Mucosa of stomach (tissue), 1 donor: ENCODE data around the gene XYLT1.

Experiments used
- H3K27me3 ChIP-seq: one replicate; pipeline ENCODE4 v1.7.0; 2013; ENCODE audit warnings: mild to moderate bottlenecking, low read length; ENCODE audit not compliant: control insufficient read depth, insufficient read depth
- H3K36me3 ChIP-seq: one replicate; pipeline ENCODE4 v1.7.0; 2013; ENCODE audit warnings: low read length; ENCODE audit not compliant: control insufficient read depth, insufficient read depth
- H3K4me1 ChIP-seq: one replicate; pipeline ENCODE4 v1.7.0; 2013; ENCODE audit warnings: mild to moderate bottlenecking, low read length; ENCODE audit not compliant: control insufficient read depth, insufficient read depth
- H3K4me3 ChIP-seq: one replicate; pipeline ENCODE4 v1.7.0; 2013; ENCODE audit warnings: low read length
- H3K9ac ChIP-seq: one replicate; pipeline ENCODE4 v1.7.0; 2013; ENCODE audit warnings: mild to moderate bottlenecking, low read length, moderate library complexity
- H3K9me3 ChIP-seq: one replicate; pipeline ENCODE4 v1.7.0; 2013; ENCODE audit warnings: mild to moderate bottlenecking, low read length, moderate library complexity; ENCODE audit not compliant: control insufficient read depth
- donor health status: Pancreatic carcinoma.

Gene XYLT1

DNA sequence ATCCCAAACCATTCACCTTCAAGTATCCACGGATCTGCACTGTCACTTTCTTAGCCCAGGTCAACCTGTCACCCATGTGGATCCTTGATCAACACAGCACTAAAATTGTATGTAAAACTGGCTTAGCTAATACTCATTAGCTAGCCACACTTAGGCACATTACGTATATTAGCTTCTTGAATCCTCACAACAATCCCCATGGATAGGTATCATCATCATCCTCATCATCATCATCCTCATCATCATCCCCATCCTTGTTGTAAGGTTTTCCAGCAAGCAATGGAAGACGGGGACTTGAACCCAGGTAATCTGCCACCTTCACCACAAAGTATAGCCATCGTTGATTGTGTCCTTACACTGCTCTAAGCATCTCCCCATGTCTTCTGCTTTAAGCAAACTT lies 184.3 kb downstream of the XYLT1 start:
- H3K9me3 ChIP-seq, result no peaks in the 10 kb centered on the region
- H3K27me3 ChIP-seq, result no peaks in the 10 kb centered on the region
- no peak overlapping the region for H3K9ac ChIP-seq
- H3K4me3 ChIP-seq, result no peak overlapping the region
- H3K4me1 ChIP-seq, result no peaks in the 10 kb centered on the region
- H3K36me3 ChIP-seq, result no peaks in the 10 kb centered on the region

GRCh38 chr16:17283016-17283415 lies 187.7 kb downstream of the XYLT1 start:
- no peaks in the 10 kb centered on the region for H3K36me3 ChIP-seq
- no peaks in the 10 kb centered on the region for H3K27me3 ChIP-seq
- H3K4me1 ChIP-seq, result peaks cover 11% of the 10 kb centered on the region
- no peak overlapping the region for H3K4me3 ChIP-seq
- H3K9me3 ChIP-seq, result no peaks in the 10 kb centered on the region
- no peak overlapping the region for H3K9ac ChIP-seq

GRCh38 chr16:17282247-17282646 lies 188.5 kb downstream of the XYLT1 start:
- H3K36me3 ChIP-seq, result no peaks in the 10 kb centered on the region
- H3K4me1 ChIP-seq, result peaks cover 19% of the 10 kb centered on the region
- no peaks in the 10 kb centered on the region for H3K9me3 ChIP-seq
- no peak overlapping the region for H3K9ac ChIP-seq
- H3K27me3 ChIP-seq, result no peaks in the 10 kb centered on the region
- no peak overlapping the region for H3K4me3 ChIP-seq

- Histone ChIP-seq H3K9ac (no peak overlapping the region), H3K9me3 (no peaks in the 10 kb centered on the region), H3K4me1 (peaks cover 27% of the 10 kb centered on the region), H3K36me3 (no peaks in the 10 kb centered on the region), H3K4me3 (no peak overlapping the region), H3K27me3 (no peaks in the 10 kb centered on the region)
Observed at GRCh38 chr16:17281052-17281451, 189.7 kb downstream of the XYLT1 start.

- H3K27me3 ChIP-seq, result no peaks in the 10 kb centered on the region
- no peaks in the 10 kb centered on the region for H3K9me3 ChIP-seq
- H3K4me3 ChIP-seq, result no peak overlapping the region
- H3K36me3 ChIP-seq, result no peaks in the 10 kb centered on the region
- no peak overlapping the region for H3K9ac ChIP-seq
- H3K4me1 ChIP-seq, result peaks cover 45% of the 10 kb centered on the region
Observed at GRCh38 chr16:17278988-17279387, 191.8 kb downstream of the XYLT1 start.

- no peak overlapping the region for H3K4me3 ChIP-seq
- H3K9me3 ChIP-seq, result no peaks in the 10 kb centered on the region
- H3K27me3 ChIP-seq, result no peaks in the 10 kb centered on the region
- no peaks in the 10 kb centered on the region for H3K36me3 ChIP-seq
- H3K4me1 ChIP-seq, result peaks cover 54% of the 10 kb centered on the region
- peak overlapping the region; percentile 44 for H3K9ac ChIP-seq
Observed at GRCh38 chr16:17277981-17278381, 192.8 kb downstream of the XYLT1 start.

GRCh38 chr16:17276610-17277009 lies 194.2 kb downstream of the XYLT1 start:
- Histone ChIP-seq H3K9ac (no peak overlapping the region), H3K4me1 (peaks cover 67% of the 10 kb centered on the region), H3K36me3 (no peaks in the 10 kb centered on the region), H3K9me3 (no peaks in the 10 kb centered on the region), H3K27me3 (no peaks in the 10 kb centered on the region), H3K4me3 (no peak overlapping the region)

DNA sequence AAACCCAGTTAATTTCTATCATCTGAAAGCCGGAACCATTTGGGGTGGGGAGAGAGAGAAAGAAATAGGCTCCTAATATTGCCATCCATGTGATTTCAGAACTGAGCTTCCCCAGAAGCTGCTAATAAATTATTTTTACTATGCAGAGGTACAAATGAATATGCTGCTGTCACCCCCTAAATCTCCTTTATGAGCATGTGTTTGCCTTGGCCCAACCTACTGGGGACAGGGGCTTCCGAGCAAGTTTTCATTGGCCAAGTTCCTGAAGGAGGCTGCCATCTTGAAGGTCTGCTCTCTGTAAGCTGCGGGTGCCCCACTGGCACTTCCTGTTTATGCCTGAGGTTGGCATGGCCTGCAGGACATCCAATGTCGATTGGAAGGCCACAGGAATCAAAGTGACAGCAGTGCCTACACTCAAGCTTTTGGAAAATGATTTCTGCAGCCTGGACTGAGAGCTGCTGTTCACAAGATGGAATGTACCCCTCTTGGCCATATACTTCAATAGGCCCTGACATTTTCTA lies 194.7 kb downstream of the XYLT1 start:
- H3K27me3 ChIP-seq, result no peaks in the 10 kb centered on the region
- peak overlapping the region; percentile 45 for H3K9ac ChIP-seq
- H3K9me3 ChIP-seq, result no peaks in the 10 kb centered on the region
- H3K4me1 ChIP-seq, result peaks cover 73% of the 10 kb centered on the region
- no peak overlapping the region for H3K4me3 ChIP-seq
- H3K36me3 ChIP-seq, result no peaks in the 10 kb centered on the region

DNA sequence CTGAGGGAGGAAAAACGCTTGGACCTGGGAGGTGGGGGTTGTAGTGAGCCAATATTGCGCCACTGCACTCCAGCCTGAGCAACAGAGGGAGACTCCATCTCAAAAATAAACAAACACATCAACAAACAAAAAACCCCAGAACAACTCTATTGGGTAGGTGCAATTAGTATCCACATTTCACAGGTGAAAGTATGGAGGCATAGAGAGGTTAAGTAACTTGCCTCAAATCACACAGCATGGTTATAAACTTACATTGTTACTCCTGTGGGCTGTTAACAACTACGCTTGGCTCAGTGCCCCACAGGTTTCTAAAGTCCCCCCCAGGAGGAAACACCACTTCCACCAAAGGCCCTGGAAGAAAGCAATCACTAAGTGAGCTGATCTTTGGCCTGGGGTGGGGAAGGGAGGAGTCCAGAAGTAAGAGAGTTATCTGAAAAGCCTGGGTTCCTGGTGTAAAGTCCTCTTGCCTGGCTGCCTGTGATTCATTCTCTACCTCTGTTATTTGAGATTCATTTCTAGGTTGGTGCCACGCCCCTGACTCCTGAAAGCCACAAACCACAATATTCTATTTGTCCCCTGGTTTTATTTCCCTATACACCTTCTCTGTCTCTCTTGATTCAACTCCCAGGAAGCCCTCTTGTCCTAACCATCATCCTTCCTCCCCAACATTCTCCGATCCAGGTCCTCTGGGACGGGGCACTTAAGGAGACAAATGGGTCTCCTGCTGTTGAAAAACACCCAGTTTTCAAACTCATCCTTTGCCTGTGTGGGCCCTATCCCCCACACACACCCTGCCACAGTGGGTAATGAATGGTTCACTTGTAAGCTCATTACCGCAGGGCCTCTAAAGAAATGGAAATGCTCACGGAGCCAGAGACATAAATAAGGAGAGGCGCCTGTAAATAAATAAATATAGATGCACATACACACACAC lies 195.4 kb downstream of the XYLT1 start:
- Histone ChIP-seq H3K4me1 (peaks cover 78% of the 10 kb centered on the region), H3K4me3 (no peak overlapping the region), H3K9ac (peak overlapping the region; percentile 45), H3K9me3 (no peaks in the 10 kb centered on the region), H3K36me3 (no peaks in the 10 kb centered on the region), H3K27me3 (no peaks in the 10 kb centered on the region)

DNA sequence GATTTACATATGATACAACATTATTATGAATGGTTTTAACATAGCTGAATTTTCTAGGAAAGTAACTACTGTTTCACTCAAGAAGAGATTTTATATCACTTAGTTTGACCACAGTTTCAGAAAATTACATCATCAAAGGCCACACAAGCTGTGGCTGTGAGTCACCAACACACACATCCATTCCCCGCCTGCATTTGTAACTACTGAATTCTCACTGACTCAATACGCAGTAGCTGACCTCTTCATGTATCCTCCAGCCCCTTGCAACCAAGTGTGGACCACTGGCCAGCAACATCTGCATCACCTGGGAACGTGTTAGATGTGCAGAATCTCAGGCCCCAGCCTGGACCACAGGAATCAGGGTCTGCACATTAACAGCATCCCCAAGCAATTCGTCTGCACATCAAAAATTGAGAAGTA lies 197.6 kb downstream of the XYLT1 start:
- Histone ChIP-seq H3K36me3 (no peaks in the 10 kb centered on the region), H3K9ac (peak overlapping the region; percentile 55), H3K9me3 (no peaks in the 10 kb centered on the region), H3K4me1 (peaks cover 79% of the 10 kb centered on the region), H3K27me3 (no peaks in the 10 kb centered on the region), H3K4me3 (no peak overlapping the region)

GRCh38 chr16:17272716-17273115 lies 198.0 kb downstream of the XYLT1 start:
- peak overlapping the region; percentile 55 for H3K9ac ChIP-seq
- no peaks in the 10 kb centered on the region for H3K9me3 ChIP-seq
- peaks cover 75% of the 10 kb centered on the region for H3K4me1 ChIP-seq
- no peaks in the 10 kb centered on the region for H3K36me3 ChIP-seq
- no peak overlapping the region for H3K4me3 ChIP-seq
- H3K27me3 ChIP-seq, result no peaks in the 10 kb centered on the region

- Histone ChIP-seq H3K27me3 (no peaks in the 10 kb centered on the region), H3K4me1 (peaks cover 72% of the 10 kb centered on the region), H3K4me3 (no peak overlapping the region), H3K9ac (peak overlapping the region; percentile 43), H3K9me3 (no peaks in the 10 kb centered on the region), H3K36me3 (no peaks in the 10 kb centered on the region)
Observed at GRCh38 chr16:17271687-17272086, 199.1 kb downstream of the XYLT1 start.
